Nucleus accumbens (tissue), 56 donors: ENCODE measurements around the gene PTGER1.
A peak's percentile ranks its signal among the peaks of the same experiment; 100 is the strongest.

Experiments used
- DNase-seq, 56 donors: peaks; one replicate each; lab custom pipeline; 2025; lab: John Stamatoyannopoulos, UW

Gene PTGER1

GRCh38 chr19:14503285-14503684 lies 28.1 kb upstream of the PTGER1 start:
- DNase-seq: no peak

GRCh38 chr19:14502334-14503092 lies 27.4 kb upstream of the PTGER1 start:
- no peak for DNase-seq

- peak in 49 of 56 donors; percentile 19 to 79 (median 59) for DNase-seq
Observed at GRCh38 chr19:14497228-14497921, 22.2 kb upstream of the PTGER1 start.

GRCh38 chr19:14496834-14497227 lies 21.7 kb upstream of the PTGER1 start:
- peak in 4 of 56 donors; percentile 44 to 65 (median 54) for DNase-seq

GRCh38 chr19:14496029-14496833 lies 21.1 kb upstream of the PTGER1 start, which contains the start of gene GIPC1:
TSS of gene GIPC1 (minus strand) at chr19:14496127. CDS start at chr19:14482976, 13,151 bp downstream.
- DNase-seq: peak; percentile 90 to 99 (median 98)

GRCh38 chr19:14495672-14496028 lies 20.5 kb upstream of the PTGER1 start:
- DNase-seq: peak in 1 of 56 donors; percentile 44

GRCh38 chr19:14494910-14495671 lies 19.9 kb upstream of the PTGER1 start:
- DNase-seq: no peak

GRCh38 chr19:14494411-14494810 lies 19.3 kb upstream of the PTGER1 start:
- no peak for DNase-seq

- no peak for DNase-seq
Observed at GRCh38 chr19:14492756-14493337, 17.7 kb upstream of the PTGER1 start.

- no peak for DNase-seq
Observed at GRCh38 chr19:14487370-14488125, 12.4 kb upstream of the PTGER1 start.

- DNase-seq: no peak
Observed at GRCh38 chr19:14482172-14482941, 7.2 kb upstream of the PTGER1 start.

- DNase-seq: no peak
Observed at GRCh38 chr19:14480700-14481079, 5.5 kb upstream of the PTGER1 start.

GRCh38 chr19:14479975-14480699 lies 5.0 kb upstream of the PTGER1 start:
- DNase-seq: peak in 6 of 56 donors; percentile 1 to 59 (median 9)

GRCh38 chr19:14479309-14479974 lies 4.3 kb upstream of the PTGER1 start:
- DNase-seq: no peak

GRCh38 chr19:14478113-14478545 lies 3.0 kb upstream of the PTGER1 start:
- no peak for DNase-seq

- DNase-seq: no peak
Observed at GRCh38 chr19:14477418-14478112, 2.4 kb upstream of the PTGER1 start.
